Caco-2 (cell line): ENCODE results near the gene ATG9B. TPM values are rescaled to one million over a fixed set of nuclear protein-coding genes. Genes with fewer than 3 reads are reported as not detected.
"Not testable (repeated sequence)": the region's sequence is repeated elsewhere in the genome, so short reads cannot be mapped to it uniquely, and the experiment has no call there.

Source experiments
- BruUV-seq: library from RNA; stranded (reverse); fragments of 400-500 nt; replicated peaks from 2 replicates; lab custom pipeline; 2021; lab: Mats Ljungman, UMichigan
- CTCF ChIA-PET: fragments of 300-600 bp; sonication (Branson Sonifier 250); formaldehyde crosslinking; loops from one replicate; lab custom pipeline; 2022; ENCODE audit warnings: antibody characterized with exemption; lab: Charles Lee
- POLR2A ChIA-PET: fragments of 300-600 bp; sonication (Branson Sonifier 250); formaldehyde crosslinking; loops from one replicate; lab custom pipeline; 2022; ENCODE audit warnings: antibody characterized with exemption; lab: Charles Lee
- DNase-seq, 2 experiments: peaks; one replicate each; pipeline versions ENCODE4 v3.0.0 to v3.0.0-alpha.2; 2020 to 2022
- H3K27me3 ChIP-seq: replicated peaks from 2 replicates; pipeline ENCODE4 v1.6.0; 2011; ENCODE audit warnings: low read length; ENCODE audit not compliant: control insufficient read depth, insufficient read depth
- H3K36me3 ChIP-seq: 2 replicates; pipeline ENCODE4 v1.5.1; 2011; ENCODE audit warnings: low read length; ENCODE audit not compliant: control insufficient read depth, insufficient read depth
- H3K4me1 ChIP-seq: fragments of 250-450 bp; sonication (Bioruptor Pico); 2 replicates; pipeline ENCODE4 v1.5.1; 2020; ENCODE audit warnings: mild to moderate bottlenecking
- H3K4me3 ChIP-seq: 2 replicates; pipeline ENCODE4 v1.5.1; 2011; ENCODE audit warnings: low read depth, mild to moderate bottlenecking, control low read depth, low read length
- H3K9me3 ChIP-seq: fragments of 250-450 bp; sonication (Bioruptor Pico); 2 replicates; pipeline ENCODE4 v1.5.1; 2020; ENCODE audit warnings: mild to moderate bottlenecking, moderate library complexity
- H3K27ac Mint-ChIP-seq: one replicate; pipeline ENCODE4 v1.8.0; 2022; ENCODE audit warnings: mixed read lengths; ENCODE audit not compliant: unreplicated experiment
- H3K27me3 Mint-ChIP-seq: one replicate; pipeline ENCODE4 v1.8.0; 2022; ENCODE audit warnings: mixed read lengths; ENCODE audit not compliant: insufficient read depth, unreplicated experiment
- H3K36me3 Mint-ChIP-seq: one replicate; pipeline ENCODE4 v1.8.0; 2022; ENCODE audit warnings: mild to moderate bottlenecking, mixed read lengths; ENCODE audit not compliant: insufficient read depth, unreplicated experiment
- H3K4me1 Mint-ChIP-seq: one replicate; pipeline ENCODE4 v1.8.0; 2022; ENCODE audit warnings: low read depth, mixed read lengths; ENCODE audit not compliant: unreplicated experiment
- H3K4me3 Mint-ChIP-seq: one replicate; pipeline ENCODE4 v1.8.0; 2022; ENCODE audit warnings: mild to moderate bottlenecking, moderate library complexity, mixed read lengths; ENCODE audit not compliant: unreplicated experiment
- H3K9me3 Mint-ChIP-seq: one replicate; pipeline ENCODE4 v1.8.0; 2022; ENCODE audit warnings: mixed read lengths; ENCODE audit not compliant: unreplicated experiment
- intact Hi-C: fragments of 100-400 bp; cut with micrococcal nuclease; formaldehyde crosslinking; loops from one replicate; pipeline ENCODE4 v1.10.0; 2022; ENCODE audit not compliant: unreplicated experiment
- total RNA-seq: library from RNA; stranded (reverse); gene quantifications from 2 replicates; pipeline ENCODE4 v1.2.3, GENCODE V29; 2022
- TF ChIP-seq, protein P1 (sequence below), 2 experiments: fragments of 200-600 bp in 1 of 2; IDR thresholded peaks; 1 replicate in 1 of 2; 2 replicates in 1 of 2; pipeline versions ENCODE4 v1.5.1 to v1.8.0; 2011 to 2022; ENCODE audit warnings: antibody characterized with exemption in 1 of 2, control low read depth in 1 of 2, inconsistent platforms in 1 of 2, low read depth in 1 of 2, low read length in 1 of 2, mild to moderate bottlenecking in 1 of 2, moderate library complexity in 1 of 2; ENCODE audit not compliant: insufficient read depth in 1 of 2, severe bottlenecking in 1 of 2, unreplicated experiment in 1 of 2

ATG9B gene
- total RNA-seq, 1 experiment from 2014 or later, result 4.3 TPM

DNA sequence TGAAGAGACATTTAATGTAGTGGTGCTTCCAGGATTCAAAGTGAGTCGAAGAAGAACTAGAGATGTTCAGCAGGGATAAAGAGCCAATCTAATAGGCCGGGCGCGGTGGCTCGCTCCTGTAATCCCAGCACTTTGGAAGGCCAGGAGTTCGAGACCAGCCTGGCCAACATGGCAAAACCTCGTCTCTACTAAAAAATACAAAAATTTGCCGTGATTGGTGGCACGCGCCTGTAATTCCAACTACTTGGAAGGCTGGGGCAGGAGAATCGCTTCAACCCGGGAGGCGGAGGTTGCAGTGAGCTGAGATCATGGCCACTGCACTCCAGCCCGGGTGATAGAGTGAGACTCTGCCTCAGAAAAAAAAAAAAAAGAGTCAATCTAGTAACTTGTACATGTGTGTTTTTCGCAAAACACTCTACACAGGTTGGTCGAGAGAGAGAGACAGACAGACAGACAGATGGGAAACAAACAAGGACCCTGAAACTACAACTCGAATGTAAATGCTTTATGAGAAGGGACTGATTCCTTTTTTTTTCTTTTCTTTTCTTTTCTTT is 4.7 kb upstream of the ATG9B start:
- Mint-ChIP-seq H3K27me3 (no peaks in the 10 kb centered on the region), H3K27ac (peak overlapping the region; percentile 99), H3K4me3 (peak overlapping the region; percentile 87), H3K4me1 (peaks cover 35% of the 10 kb centered on the region), H3K36me3 (peaks cover 15% of the 10 kb centered on the region), H3K9me3 (no peaks in the 10 kb centered on the region)
- intact Hi-C loops, result loop anchor here (1.0 to 2.0 kb wide), 7 partner anchors 11 to 198 kb away; partner anchors contain the start of genes ABCF2 and TMUB1
- POLR2A ChIA-PET, result interaction anchor here (0.7 to 1.9 kb wide), 7 partner anchors 30 to 198 kb away, joined by 3 to 20 read pairs (median 5); partner anchors contain the start of genes ABCF2 and FASTK
- TF ChIP-seq, protein P1, sequence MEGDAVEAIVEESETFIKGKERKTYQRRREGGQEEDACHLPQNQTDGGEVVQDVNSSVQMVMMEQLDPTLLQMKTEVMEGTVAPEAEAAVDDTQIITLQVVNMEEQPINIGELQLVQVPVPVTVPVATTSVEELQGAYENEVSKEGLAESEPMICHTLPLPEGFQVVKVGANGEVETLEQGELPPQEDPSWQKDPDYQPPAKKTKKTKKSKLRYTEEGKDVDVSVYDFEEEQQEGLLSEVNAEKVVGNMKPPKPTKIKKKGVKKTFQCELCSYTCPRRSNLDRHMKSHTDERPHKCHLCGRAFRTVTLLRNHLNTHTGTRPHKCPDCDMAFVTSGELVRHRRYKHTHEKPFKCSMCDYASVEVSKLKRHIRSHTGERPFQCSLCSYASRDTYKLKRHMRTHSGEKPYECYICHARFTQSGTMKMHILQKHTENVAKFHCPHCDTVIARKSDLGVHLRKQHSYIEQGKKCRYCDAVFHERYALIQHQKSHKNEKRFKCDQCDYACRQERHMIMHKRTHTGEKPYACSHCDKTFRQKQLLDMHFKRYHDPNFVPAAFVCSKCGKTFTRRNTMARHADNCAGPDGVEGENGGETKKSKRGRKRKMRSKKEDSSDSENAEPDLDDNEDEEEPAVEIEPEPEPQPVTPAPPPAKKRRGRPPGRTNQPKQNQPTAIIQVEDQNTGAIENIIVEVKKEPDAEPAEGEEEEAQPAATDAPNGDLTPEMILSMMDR (IDR thresholded peaks at IDR 0.05; ENCODE audit: insufficient read depth in 1 of 2, low read depth in 1 of 2, low read length in 1 of 2, severe bottlenecking in 1 of 2, unreplicated experiment in 1 of 2), result peak in 1 of 2 experiments; percentile 25
- H3K36me3 ChIP-seq, result no peaks in the 10 kb centered on the region
- H3K9me3 ChIP-seq, result no peaks in the 10 kb centered on the region
- no TSS peak for BruUV-seq
- DNase-seq, result no peak
- no peaks in the 10 kb centered on the region for H3K27me3 ChIP-seq
- peaks cover 30% of the 10 kb centered on the region for H3K4me1 ChIP-seq
- CTCF ChIA-PET, result interaction anchor here (0.6 to 2.0 kb wide), 16 partner anchors 10 to 198 kb away, joined by 3 to 54 read pairs (median 5); partner anchors contain the start of genes ABCF2, CDK5, SLC4A2 and TMUB1
- peak overlapping the region; percentile 70 for H3K4me3 ChIP-seq

DNA sequence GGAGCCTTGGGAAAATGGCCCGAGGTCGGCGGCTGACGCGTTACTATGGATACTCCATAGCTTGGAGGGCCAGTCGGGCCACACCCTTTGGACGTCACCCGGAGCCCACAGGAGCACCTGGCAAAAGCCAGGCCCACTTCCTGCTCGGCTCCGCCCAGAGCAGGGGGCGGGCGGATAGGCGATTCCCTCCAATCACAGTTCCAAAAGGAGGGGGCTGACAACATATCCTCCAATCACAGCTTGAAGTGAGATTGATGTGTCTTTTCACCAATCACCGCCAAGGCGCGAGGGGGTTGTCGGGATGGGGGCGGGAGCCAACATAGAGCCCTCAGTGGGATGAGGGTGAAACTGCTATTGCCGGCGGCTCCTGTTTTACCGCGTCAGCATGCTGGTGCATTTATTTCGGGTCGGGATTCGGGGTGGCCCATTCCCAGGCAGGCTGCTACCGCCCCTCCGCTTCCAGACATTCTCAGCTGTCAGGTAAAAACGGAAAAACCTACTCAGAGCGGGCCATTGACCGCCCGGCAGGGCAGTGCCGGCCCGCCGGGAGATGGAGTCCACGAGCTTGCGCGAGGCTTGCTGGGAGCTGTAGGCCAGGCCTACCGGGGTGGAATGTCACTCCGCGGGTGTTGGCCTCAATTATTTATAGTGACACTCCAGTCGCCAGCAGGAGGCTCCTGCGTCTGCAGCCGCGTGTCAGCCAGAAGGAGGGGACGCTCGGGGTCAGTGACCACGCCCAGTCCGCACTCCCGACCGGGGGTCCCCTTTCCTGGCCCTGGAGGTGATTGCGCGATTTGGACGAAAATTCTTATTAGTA is 4.0 kb upstream of the ATG9B start, which contains the start of gene ABCB8:
Gene ABCB8 (plus strand): TSS at position 320 of the 817 bp plus-strand sequence. CDS start 66 bp downstream, at position 386.
- CTCF ChIA-PET, result interaction anchor here (0.6 to 2.0 kb wide), 26 partner anchors 9 to 199 kb away, joined by 3 to 54 read pairs (median 4); partner anchors contain the start of genes ABCF2, ASIC3, CDK5 and SLC4A2
- peak; percentile 100 for DNase-seq
- Histone ChIP-seq H3K4me1 (peaks cover 30% of the 10 kb centered on the region), H3K9me3 (no peaks in the 10 kb centered on the region), H3K36me3 (no peaks in the 10 kb centered on the region), H3K27me3 (no peaks in the 10 kb centered on the region), H3K4me3 (peak within 1 kb of the TSS; percentile 70)
- H3K27ac Mint-ChIP-seq, result peak within 1 kb of the TSS; percentile 99
- H3K36me3 Mint-ChIP-seq, result peaks cover 15% of the 10 kb centered on the region
- intact Hi-C loops, result loop anchor here (1.0 to 2.0 kb wide), 7 partner anchors 10 to 199 kb away; partner anchors contain the start of genes ABCF2 and TMUB1
- TF ChIP-seq, protein P1 (IDR thresholded peaks at IDR 0.05; ENCODE audit: insufficient read depth in 1 of 2, low read depth in 1 of 2, low read length in 1 of 2, severe bottlenecking in 1 of 2, unreplicated experiment in 1 of 2), result peak; percentile 65 to 67
- H3K9me3 Mint-ChIP-seq, result no peaks in the 10 kb centered on the region
- H3K4me1 Mint-ChIP-seq, result peaks cover 35% of the 10 kb centered on the region
- H3K4me3 Mint-ChIP-seq, result peak within 1 kb of the TSS; percentile 87
- TSS peak; percentile 78 for BruUV-seq
- H3K27me3 Mint-ChIP-seq, result no peaks in the 10 kb centered on the region
- POLR2A ChIA-PET, result interaction anchor here (0.5 to 1.9 kb wide), 11 partner anchors 10 to 199 kb away, joined by 3 to 20 read pairs (median 5); partner anchors contain the start of genes ABCF2, FASTK and SLC4A2

DNA sequence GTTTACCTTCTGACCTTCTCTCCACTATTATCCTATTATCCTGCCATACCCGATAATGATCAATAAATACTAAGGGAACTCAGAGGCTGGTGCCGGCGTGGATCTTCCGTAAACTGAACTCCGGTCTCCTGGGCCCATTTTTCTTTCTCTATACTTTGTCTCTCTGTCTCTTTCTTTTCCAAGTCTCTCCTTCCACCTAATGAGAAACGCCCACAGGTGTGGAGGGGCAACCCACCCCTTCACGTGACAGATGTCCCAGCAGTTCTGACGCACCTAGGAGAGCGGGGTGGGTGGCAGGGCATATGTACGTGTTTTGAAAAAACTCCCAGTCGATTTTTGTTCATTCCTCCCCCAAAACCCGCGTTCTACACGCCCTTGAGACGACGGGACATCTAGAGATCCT is 3.4 kb upstream of the ATG9B start:
- not testable (repeated sequence) for H3K27me3 Mint-ChIP-seq, H3K9me3 Mint-ChIP-seq, H3K36me3 ChIP-seq, DNase-seq, H3K27me3 ChIP-seq, H3K9me3 ChIP-seq
- Mint-ChIP-seq H3K36me3 (peaks cover 15% of the 10 kb centered on the region), H3K27ac (peak overlapping the region; percentile 99), H3K4me1 (peaks cover 35% of the 10 kb centered on the region), H3K4me3 (peak overlapping the region; percentile 87)
- ChIA-PET POLR2A (interaction anchor here (0.6 to 1.9 kb wide), 8 partner anchors 9 to 199 kb away, joined by 3 to 20 read pairs (median 5); partner anchors contain the start of genes ABCF2 and FASTK), CTCF (interaction anchor here (0.6 to 2.0 kb wide), 19 partner anchors 9 to 167 kb away, joined by 3 to 54 read pairs (median 5); partner anchors contain the start of genes CDK5 and SLC4A2)
- peak overlapping the region; percentile 44 for H3K4me3 ChIP-seq
- H3K4me1 ChIP-seq, result peaks cover 30% of the 10 kb centered on the region
- intact Hi-C loops, result loop anchor here (1.0 to 2.0 kb wide), 7 partner anchors 9 to 200 kb away; partner anchors contain the start of genes ABCF2 and TMUB1
- BruUV-seq, result TSS peak; percentile 93

DNA sequence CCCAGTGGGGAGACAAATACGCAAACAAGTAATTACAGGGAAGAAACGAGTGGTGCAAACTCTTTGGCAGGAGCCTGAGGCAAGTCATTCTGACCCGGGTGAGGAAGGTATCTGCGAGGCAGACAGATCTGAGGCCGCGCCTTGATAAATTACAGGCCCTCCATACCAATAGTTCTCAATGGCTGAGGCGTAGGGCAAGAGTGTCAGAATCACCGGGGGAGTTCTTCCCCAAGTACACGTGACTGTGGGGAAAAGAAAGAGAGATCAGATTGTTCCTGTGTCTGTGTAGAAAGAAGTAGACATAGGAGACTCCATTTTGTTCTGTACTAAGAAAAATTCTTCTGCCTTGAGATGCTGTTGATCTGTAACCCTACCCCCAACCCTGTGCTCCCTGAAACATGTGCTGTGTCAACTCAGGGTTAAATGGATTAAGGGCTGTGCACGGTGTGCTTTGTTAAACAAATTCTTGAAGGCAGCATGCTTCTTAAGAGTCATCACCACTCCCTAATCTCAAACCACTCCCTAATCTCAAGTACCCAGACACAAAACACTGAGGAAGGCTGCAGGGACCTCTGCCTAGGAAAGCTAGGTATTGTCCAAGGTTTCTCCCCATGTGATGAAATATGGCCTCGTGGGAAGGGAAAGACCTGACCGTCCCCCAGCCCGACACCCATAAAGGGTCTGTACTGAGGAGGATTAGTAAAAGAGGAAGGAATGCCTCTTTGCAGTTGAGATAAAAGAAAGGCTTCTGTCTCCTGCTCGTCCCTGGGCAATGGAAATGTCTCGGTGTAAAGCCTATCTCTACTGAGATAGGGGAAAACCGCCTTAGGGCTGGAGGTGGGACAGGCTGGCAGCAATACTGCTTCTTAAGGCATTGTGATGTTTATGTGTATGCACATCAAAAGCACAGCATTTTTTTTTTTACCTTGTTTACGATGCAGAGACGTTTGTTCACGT is 2.8 kb upstream of the ATG9B start:
- peaks cover 35% of the 10 kb centered on the region for H3K4me1 Mint-ChIP-seq

More for the DNA sequence above, 2.8 kb upstream of the ATG9B start:
- H3K36me3 ChIP-seq, H3K9me3 ChIP-seq, H3K9me3 Mint-ChIP-seq, H3K27me3 ChIP-seq, BruUV-seq, H3K27me3 Mint-ChIP-seq, intact Hi-C loops: not testable (repeated sequence)
- peak; percentile 52 to 81 for DNase-seq
- ChIA-PET CTCF (interaction anchor here (1.1 to 2.0 kb wide), 5 partner anchors 8 to 84 kb away, joined by 4 to 54 read pairs (median 11); no protein-coding TSS in a partner anchor), POLR2A (interaction anchor here (0.6 to 1.9 kb wide), 5 partner anchors 8 to 200 kb away, joined by 4 to 20 read pairs (median 5); partner anchors contain the start of genes ABCF2 and FASTK)
- peak overlapping the region; percentile 87 for H3K4me3 Mint-ChIP-seq
- peaks cover 15% of the 10 kb centered on the region for H3K36me3 Mint-ChIP-seq
- peak overlapping the region; percentile 99 for H3K27ac Mint-ChIP-seq
- Histone ChIP-seq H3K4me1 (peaks cover 30% of the 10 kb centered on the region), H3K4me3 (peak overlapping the region; percentile 44)
